Adipose tissue (tissue), 3 donors: ENCODE results near the gene PTP4A2. TPM values are rescaled to one million over a fixed set of nuclear protein-coding genes. Genes with fewer than 3 reads are reported as not detected.
"Not testable (repeated sequence)": the region's sequence is repeated elsewhere in the genome, so short reads cannot be mapped to it uniquely, and the experiment has no call there.

Source experiments
- H3K27ac ChIP-seq: one replicate; pipeline ENCODE4 v1.5.1; 2013; ENCODE audit warnings: low read depth, low read length
- WGBS, 3 donors: extraction: QIAGEN DNeasy Blood & Tissue Kit; methylation state at CpG; one replicate each; pipeline ENCODE4 v1.1.7; 2013; 5-methylcytosine and 5-hydroxymethylcytosine counted together
- polyA plus RNA-seq, 3 donors: library from polyadenylated mRNA; stranded (reverse); fragments of 200-250 nt; gene quantifications; one replicate each; pipeline ENCODE4 v1.2.3, GENCODE V29; 2013
- donor health status: healthy with polysubstance abuse.
- donor health status: Bipolar disorder and iron deficiency.
- donor health status: healthy.

Gene PTP4A2
- polyA plus RNA-seq, 3 donors: 42.8 to 282 (median 149) TPM

GRCh38 chr1:31904339-31905092 lies 33.7 kb downstream of the PTP4A2 start:
- 58 to 85% (median 61%) methylated on average over 9 of the region's 9 CpGs for WGBS, 3 donors
- no peak overlapping the region for H3K27ac ChIP-seq

GRCh38 chr1:31902510-31902860 lies 35.7 kb downstream of the PTP4A2 start:
- WGBS, 3 donors: 93 to 98% (median 96%) methylated on average over 5 of the region's 5 CpGs
- no peak overlapping the region for H3K27ac ChIP-seq

GRCh38 chr1:31901838-31902509 lies 36.2 kb downstream of the PTP4A2 start:
- no peak overlapping the region for H3K27ac ChIP-seq
- WGBS, 3 donors: 92 to 95% (median 93%) methylated on average over 6 of the region's 6 CpGs

GRCh38 chr1:31900790-31901189 lies 37.4 kb downstream of the PTP4A2 start:
- 79 to 97% (median 84%) methylated on average over 3 of the region's 3 CpGs for WGBS, 3 donors
- no peak overlapping the region for H3K27ac ChIP-seq

GRCh38 chr1:31897526-31898100 lies 40.6 kb downstream of the PTP4A2 start:
- H3K27ac ChIP-seq: no peak overlapping the region
- 76 to 83% (median 77%) methylated on average over 6 of the region's 6 CpGs for WGBS, 3 donors

GRCh38 chr1:31895474-31896198 lies 42.5 kb downstream of the PTP4A2 start:
- WGBS, 3 donors: 95 to 98% (median 95%) methylated on average over 2 of the region's 2 CpGs

GRCh38 chr1:31891280-31891679 lies 46.9 kb downstream of the PTP4A2 start:
- H3K27ac ChIP-seq: no peak overlapping the region
- WGBS, 3 donors: 67 to 74% (median 69%) methylated on average over 3 of the region's 3 CpGs

More at GRCh38 chr1:31895474-31896198, 42.5 kb downstream of the PTP4A2 start:
- not testable (repeated sequence) for H3K27ac ChIP-seq

- no peak overlapping the region for H3K27ac ChIP-seq
- WGBS, 3 donors: 92 to 96% (median 95%) methylated on average over 7 of the region's 7 CpGs
Observed at GRCh38 chr1:31888291-31888690, 49.9 kb downstream of the PTP4A2 start.

GRCh38 chr1:31886866-31887265 lies 51.3 kb downstream of the PTP4A2 start:
- WGBS, 3 donors: 41 to 78% (median 44%) methylated on average over 3 of the region's 3 CpGs
- no peak overlapping the region for H3K27ac ChIP-seq

GRCh38 chr1:31885851-31886250 lies 52.3 kb downstream of the PTP4A2 start:
- H3K27ac ChIP-seq: no peak overlapping the region
- WGBS, 3 donors: 88 to 92% (median 91%) methylated on average over 2 of the region's 2 CpGs

- 96 to 100% (median 98%) methylated on average over 3 of the region's 3 CpGs for WGBS, 3 donors
- H3K27ac ChIP-seq: no peak overlapping the region
Observed at GRCh38 chr1:31883357-31883942, 54.7 kb downstream of the PTP4A2 start.

- H3K27ac ChIP-seq: no peak overlapping the region
- 33 to 55% (median 52%) methylated on average over 5 of the region's 5 CpGs for WGBS, 3 donors
Observed at GRCh38 chr1:31881688-31882000, 56.5 kb downstream of the PTP4A2 start.

GRCh38 chr1:31880957-31881687 lies 57.0 kb downstream of the PTP4A2 start:
- WGBS, 3 donors: 31 to 69% (median 50%) methylated on average over 8 of the region's 8 CpGs
- H3K27ac ChIP-seq: no peak overlapping the region

GRCh38 chr1:31879981-31880608 lies 58.1 kb downstream of the PTP4A2 start:
- WGBS, 3 donors: 77 to 83% (median 81%) methylated on average over 4 of the region's 4 CpGs

GRCh38 chr1:31878058-31878457 lies 60.1 kb downstream of the PTP4A2 start:
- WGBS, 3 donors: 48 to 86% (median 63%) methylated on average over 6 of the region's 6 CpGs
- H3K27ac ChIP-seq: no peak overlapping the region

More at GRCh38 chr1:31879981-31880608, 58.1 kb downstream of the PTP4A2 start:
- no peak overlapping the region for H3K27ac ChIP-seq

GRCh38 chr1:31877544-31877943 lies 60.6 kb downstream of the PTP4A2 start:
- 91 to 97% (median 92%) methylated on average over 4 of the region's 4 CpGs for WGBS, 3 donors

GRCh38 chr1:31875636-31876236 lies 62.4 kb downstream of the PTP4A2 start:
- 54 to 93% (median 88%) methylated on average over 11 of the region's 11 CpGs for WGBS, 3 donors

More at GRCh38 chr1:31877544-31877943, 60.6 kb downstream of the PTP4A2 start:
- no peak overlapping the region for H3K27ac ChIP-seq

More at GRCh38 chr1:31875636-31876236, 62.4 kb downstream of the PTP4A2 start:
- H3K27ac ChIP-seq: no peak overlapping the region
